AG10803 (cell line): ENCODE measurements around the gene SLC22A14.
A peak's percentile ranks its signal among the peaks of the same experiment; 100 is the strongest.
"Not testable (repeated sequence)": the region's sequence is repeated elsewhere in the genome, so short reads cannot be mapped to it uniquely, and the experiment has no call there.

Experiments
- DNase-seq: peaks from one replicate; pipeline ENCODE4 v3.0.0; 2010; ENCODE audit warnings: low read depth
- H3K4me3 ChIP-seq: 2 replicates; pipeline ENCODE4 v1.5.1; 2011; ENCODE audit warnings: mild to moderate bottlenecking, low read length, control low read depth
- CTCF ChIP-seq: conservative IDR thresholded peaks from 2 replicates; pipeline ENCODE4 v1.5.1; 2011; ENCODE audit warnings: mild to moderate bottlenecking, low read length, control low read depth, inconsistent platforms

The SLC22A14 gene

GRCh38 chr3:38278841-38279240 lies 3.3 kb upstream of the SLC22A14 start:
- H3K4me3 ChIP-seq: no peak overlapping the region
- DNase-seq: no peak
- TF ChIP-seq CTCF: no peak

- peak; percentile 94 for DNase-seq
- no peak overlapping the region for H3K4me3 ChIP-seq
- 0 out of 2 replicates have a peak, but pooled peaks have one; percentile 6 for TF ChIP-seq CTCF
Observed at GRCh38 chr3:38283810-38284755, 2.0 kb downstream of the SLC22A14 start.

- no peak for DNase-seq
- no peak overlapping the region for H3K4me3 ChIP-seq
- TF ChIP-seq CTCF: no peak
Observed at GRCh38 chr3:38284756-38285150, 2.7 kb downstream of the SLC22A14 start.

- not testable (repeated sequence) for H3K4me3 ChIP-seq, DNase-seq
Observed at GRCh38 chr3:38289286-38290217, 7.5 kb downstream of the SLC22A14 start.

GRCh38 chr3:38297053-38297452 lies 15.0 kb downstream of the SLC22A14 start:
- H3K4me3 ChIP-seq, DNase-seq: not testable (repeated sequence)

- no peak for TF ChIP-seq CTCF
- DNase-seq: no peak
- H3K4me3 ChIP-seq: no peak overlapping the region
Observed at GRCh38 chr3:38297537-38297936, 15.4 kb downstream of the SLC22A14 start.

- DNase-seq: peak; percentile 33
- H3K4me3 ChIP-seq: no peak overlapping the region
- peak; percentile 56 for TF ChIP-seq CTCF
Observed at GRCh38 chr3:38297947-38298711, 16.0 kb downstream of the SLC22A14 start.
